WTC11 (cell line): Measurements from ENCODE around the gene TACSTD2. TPM values are rescaled to one million over a fixed set of nuclear protein-coding genes. Genes with fewer than 3 reads are reported as not detected.

ENCODE experiments used
- ATAC-seq: fragments of 200-7000 bp; cut with Tn5 transposase; 2 replicates; pipeline ENCODE4 v1.10.0; 2021; ENCODE audit warnings: mild to moderate bottlenecking, moderate library complexity
- CTCF ChIA-PET: fragments of 300-600 bp; sonication (Branson Sonifier 250); formaldehyde crosslinking; loops from one replicate; lab custom pipeline; 2021; ENCODE audit warnings: antibody characterized with exemption; lab: Charles Lee
- POLR2A ChIA-PET: fragments of 350-600 bp; sonication (Branson Sonifier 250); formaldehyde crosslinking; loops from one replicate; lab custom pipeline; 2021; ENCODE audit warnings: antibody characterized with exemption; lab: Charles Lee
- DNase-seq: peaks from one replicate; pipeline ENCODE4 v3.0.0; 2021; ENCODE audit warnings: low spot score
- H3K27ac Mint-ChIP-seq: 2 replicates; pipeline ENCODE4 v1.8.0; 2021; ENCODE audit warnings: mixed read lengths
- H3K27me3 Mint-ChIP-seq: 2 replicates; pipeline ENCODE4 v1.8.0; 2021; ENCODE audit warnings: low read depth, mild to moderate bottlenecking, moderate library complexity, mixed read lengths
- H3K36me3 Mint-ChIP-seq: 2 replicates; pipeline ENCODE4 v1.8.0; 2021; ENCODE audit warnings: mixed read lengths
- H3K4me1 Mint-ChIP-seq: 2 replicates; pipeline ENCODE4 v1.8.0; 2022; ENCODE audit warnings: mixed read lengths
- H3K4me3 Mint-ChIP-seq: 2 replicates; pipeline ENCODE4 v1.8.0; 2021; ENCODE audit warnings: mild to moderate bottlenecking, moderate library complexity, mixed read lengths
- H3K9me3 Mint-ChIP-seq: 2 replicates; pipeline ENCODE4 v1.8.0; 2021; ENCODE audit warnings: mixed read lengths
- ATF2 ChIP-seq: sonication (generic); formaldehyde crosslinking; IDR thresholded peaks from 2 replicates; pipeline ENCODE4 v1.8.1; 2022; ENCODE audit warnings: low read depth, missing genetic modification reagents, borderline replicate concordance
- ESRRA ChIP-seq: sonication (generic); formaldehyde crosslinking; IDR thresholded peaks from 2 replicates; pipeline ENCODE4 v1.8.1; 2022; ENCODE audit warnings: mild to moderate bottlenecking, missing genetic modification reagents, borderline replicate concordance
- FOXJ3 ChIP-seq: sonication (generic); formaldehyde crosslinking; IDR thresholded peaks from 2 replicates; pipeline ENCODE4 v1.9.0; 2021; ENCODE audit warnings: missing genetic modification reagents, mild to moderate bottlenecking, borderline replicate concordance
- FOXP1 ChIP-seq: sonication (generic); formaldehyde crosslinking; IDR thresholded peaks from 2 replicates; pipeline ENCODE4 v1.8.0; 2022; ENCODE audit warnings: missing genetic modification reagents, mild to moderate bottlenecking, moderate library complexity, borderline replicate concordance
- GABPB1 ChIP-seq: sonication (generic); formaldehyde crosslinking; IDR thresholded peaks from 2 replicates; pipeline ENCODE4 v1.8.1; 2023; ENCODE audit warnings: mild to moderate bottlenecking, missing genetic modification reagents
- GTF2I ChIP-seq: fragments of 250-450 bp; sonication (Bioruptor Pico); conservative IDR thresholded peaks from 2 replicates; pipeline ENCODE4 v1.4.0; 2021; ENCODE audit warnings: mild to moderate bottlenecking
- NFATC4 ChIP-seq: fragments of 250-450 bp; sonication (Bioruptor Pico); IDR thresholded peaks from 2 replicates; pipeline ENCODE4 v1.9.0; 2021; ENCODE audit warnings: mild to moderate bottlenecking
- NR2C2 ChIP-seq: sonication (generic); formaldehyde crosslinking; IDR thresholded peaks from 2 replicates; pipeline ENCODE4 v1.8.0; 2022; ENCODE audit warnings: mild to moderate bottlenecking, missing genetic modification reagents
- PREB ChIP-seq: sonication (generic); formaldehyde crosslinking; IDR thresholded peaks from 2 replicates; pipeline ENCODE4 v1.8.1; 2022; ENCODE audit warnings: mild to moderate bottlenecking, missing genetic modification reagents, moderate library complexity, borderline replicate concordance
- TCF7 ChIP-seq: sonication (generic); formaldehyde crosslinking; IDR thresholded peaks from 2 replicates; pipeline ENCODE4 v1.8.0; 2022; ENCODE audit warnings: mild to moderate bottlenecking, low read depth, missing genetic modification reagents, moderate library complexity
- USF2 ChIP-seq: sonication (generic); formaldehyde crosslinking; IDR thresholded peaks from 2 replicates; pipeline ENCODE4 v1.8.1; 2023; ENCODE audit warnings: mild to moderate bottlenecking, missing genetic modification reagents, moderate library complexity
- ZBTB21 ChIP-seq: sonication (generic); formaldehyde crosslinking; IDR thresholded peaks from 2 replicates; pipeline ENCODE4 v1.8.1; 2023; ENCODE audit warnings: mild to moderate bottlenecking, missing genetic modification reagents, borderline replicate concordance
- ZNF396 ChIP-seq: fragments of 250-450 bp; sonication (Bioruptor Pico); IDR thresholded peaks from 2 replicates; pipeline ENCODE4 v1.8.0; 2021; ENCODE audit warnings: mild to moderate bottlenecking, moderate library complexity, borderline replicate concordance
- total RNA-seq: library from RNA; stranded (reverse); gene quantifications from 3 replicates; pipeline ENCODE4 v1.2.3, GENCODE V29; 2021
- TF ChIP-seq, protein P1 (sequence below): fragments of 200-600 bp; IDR thresholded peaks from 2 replicates; pipeline ENCODE4 v1.8.0; 2022; ENCODE audit warnings: antibody characterized with exemption
- TF ChIP-seq, protein P2 (sequence below): fragments of 250-450 bp; sonication (Bioruptor Pico); IDR thresholded peaks from 2 replicates; pipeline ENCODE4 v1.8.0; 2021; ENCODE audit warnings: mild to moderate bottlenecking
- TF ChIP-seq, protein P3 (sequence below): sonication (generic); formaldehyde crosslinking; IDR thresholded peaks from 2 replicates; pipeline ENCODE4 v1.8.0; 2023; ENCODE audit warnings: mild to moderate bottlenecking, missing genetic modification reagents
- TF ChIP-seq, protein P4 (sequence below): sonication (generic); formaldehyde crosslinking; IDR thresholded peaks from 2 replicates; pipeline ENCODE4 v1.8.1; 2022; ENCODE audit warnings: mild to moderate bottlenecking, moderate library complexity, missing genetic modification reagents
- TF ChIP-seq, protein P5 (sequence below): sonication (generic); formaldehyde crosslinking; IDR thresholded peaks from 2 replicates; pipeline ENCODE4 v1.8.0; 2023; ENCODE audit warnings: missing genetic modification reagents, mild to moderate bottlenecking, borderline replicate concordance
- TF ChIP-seq, protein P6 (sequence below): sonication (generic); formaldehyde crosslinking; IDR thresholded peaks from 2 replicates; pipeline ENCODE4 v1.8.0; 2022; ENCODE audit warnings: mild to moderate bottlenecking, missing genetic modification reagents

The TACSTD2 gene
- total RNA-seq, 1 experiment from 2014 or later = 0.50 TPM

DNA sequence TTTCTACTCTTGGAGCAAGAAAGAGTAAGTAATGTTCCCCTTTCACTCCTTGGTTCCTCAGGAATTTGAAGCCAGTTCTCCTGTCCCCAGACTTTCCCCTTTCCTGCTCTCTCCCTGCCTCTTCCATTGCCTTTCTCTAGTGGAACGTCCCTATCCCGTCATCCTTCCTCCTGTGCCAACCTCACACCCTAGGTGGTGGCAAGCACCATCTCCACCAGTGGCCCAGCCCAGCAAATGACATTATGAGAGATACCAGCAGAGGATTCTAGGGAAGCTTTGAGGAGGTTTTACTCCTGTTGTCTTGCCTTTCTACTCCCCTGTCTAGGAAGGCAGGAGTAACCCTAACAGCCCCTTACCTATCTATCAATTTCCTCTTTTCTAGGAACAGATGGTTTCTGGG is 8.1 kb upstream of the TACSTD2 start:
- H3K36me3 Mint-ChIP-seq = no peaks in the 10 kb centered on the region
- H3K9me3 Mint-ChIP-seq = no peaks in the 10 kb centered on the region
- H3K27ac Mint-ChIP-seq = no peak overlapping the region
- no peaks in the 10 kb centered on the region for H3K4me1 Mint-ChIP-seq
- no peak for DNase-seq
- POLR2A ChIA-PET = no interaction called here
- no peak for ATAC-seq
- peaks cover 15% of the 10 kb centered on the region for H3K27me3 Mint-ChIP-seq
- TF ChIP-seq TCF7 (no peak), ATF2 (CRISPR knock-in tag) (no peak), ZNF396 (CRISPR knock-in tag) (no peak), PREB (CRISPR knock-in tag) (no peak), NR2C2 (CRISPR knock-in tag) (no peak), FOXJ3 (CRISPR knock-in tag) (no peak), GTF2I (CRISPR knock-in tag) (no peak), ESRRA (no peak), NFATC4 (no peak), USF2 (CRISPR knock-in tag) (no peak), GABPB1 (CRISPR knock-in tag) (no peak), FOXP1 (CRISPR knock-in tag) (no peak), ZBTB21 (no peak)
- TF ChIP-seq, protein P1, sequence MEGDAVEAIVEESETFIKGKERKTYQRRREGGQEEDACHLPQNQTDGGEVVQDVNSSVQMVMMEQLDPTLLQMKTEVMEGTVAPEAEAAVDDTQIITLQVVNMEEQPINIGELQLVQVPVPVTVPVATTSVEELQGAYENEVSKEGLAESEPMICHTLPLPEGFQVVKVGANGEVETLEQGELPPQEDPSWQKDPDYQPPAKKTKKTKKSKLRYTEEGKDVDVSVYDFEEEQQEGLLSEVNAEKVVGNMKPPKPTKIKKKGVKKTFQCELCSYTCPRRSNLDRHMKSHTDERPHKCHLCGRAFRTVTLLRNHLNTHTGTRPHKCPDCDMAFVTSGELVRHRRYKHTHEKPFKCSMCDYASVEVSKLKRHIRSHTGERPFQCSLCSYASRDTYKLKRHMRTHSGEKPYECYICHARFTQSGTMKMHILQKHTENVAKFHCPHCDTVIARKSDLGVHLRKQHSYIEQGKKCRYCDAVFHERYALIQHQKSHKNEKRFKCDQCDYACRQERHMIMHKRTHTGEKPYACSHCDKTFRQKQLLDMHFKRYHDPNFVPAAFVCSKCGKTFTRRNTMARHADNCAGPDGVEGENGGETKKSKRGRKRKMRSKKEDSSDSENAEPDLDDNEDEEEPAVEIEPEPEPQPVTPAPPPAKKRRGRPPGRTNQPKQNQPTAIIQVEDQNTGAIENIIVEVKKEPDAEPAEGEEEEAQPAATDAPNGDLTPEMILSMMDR = no peak
- TF ChIP-seq, protein P2, sequence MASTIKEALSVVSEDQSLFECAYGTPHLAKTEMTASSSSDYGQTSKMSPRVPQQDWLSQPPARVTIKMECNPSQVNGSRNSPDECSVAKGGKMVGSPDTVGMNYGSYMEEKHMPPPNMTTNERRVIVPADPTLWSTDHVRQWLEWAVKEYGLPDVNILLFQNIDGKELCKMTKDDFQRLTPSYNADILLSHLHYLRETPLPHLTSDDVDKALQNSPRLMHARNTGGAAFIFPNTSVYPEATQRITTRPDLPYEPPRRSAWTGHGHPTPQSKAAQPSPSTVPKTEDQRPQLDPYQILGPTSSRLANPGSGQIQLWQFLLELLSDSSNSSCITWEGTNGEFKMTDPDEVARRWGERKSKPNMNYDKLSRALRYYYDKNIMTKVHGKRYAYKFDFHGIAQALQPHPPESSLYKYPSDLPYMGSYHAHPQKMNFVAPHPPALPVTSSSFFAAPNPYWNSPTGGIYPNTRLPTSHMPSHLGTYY (CRISPR knock-in tag) = no peak
- TF ChIP-seq, protein P3, sequence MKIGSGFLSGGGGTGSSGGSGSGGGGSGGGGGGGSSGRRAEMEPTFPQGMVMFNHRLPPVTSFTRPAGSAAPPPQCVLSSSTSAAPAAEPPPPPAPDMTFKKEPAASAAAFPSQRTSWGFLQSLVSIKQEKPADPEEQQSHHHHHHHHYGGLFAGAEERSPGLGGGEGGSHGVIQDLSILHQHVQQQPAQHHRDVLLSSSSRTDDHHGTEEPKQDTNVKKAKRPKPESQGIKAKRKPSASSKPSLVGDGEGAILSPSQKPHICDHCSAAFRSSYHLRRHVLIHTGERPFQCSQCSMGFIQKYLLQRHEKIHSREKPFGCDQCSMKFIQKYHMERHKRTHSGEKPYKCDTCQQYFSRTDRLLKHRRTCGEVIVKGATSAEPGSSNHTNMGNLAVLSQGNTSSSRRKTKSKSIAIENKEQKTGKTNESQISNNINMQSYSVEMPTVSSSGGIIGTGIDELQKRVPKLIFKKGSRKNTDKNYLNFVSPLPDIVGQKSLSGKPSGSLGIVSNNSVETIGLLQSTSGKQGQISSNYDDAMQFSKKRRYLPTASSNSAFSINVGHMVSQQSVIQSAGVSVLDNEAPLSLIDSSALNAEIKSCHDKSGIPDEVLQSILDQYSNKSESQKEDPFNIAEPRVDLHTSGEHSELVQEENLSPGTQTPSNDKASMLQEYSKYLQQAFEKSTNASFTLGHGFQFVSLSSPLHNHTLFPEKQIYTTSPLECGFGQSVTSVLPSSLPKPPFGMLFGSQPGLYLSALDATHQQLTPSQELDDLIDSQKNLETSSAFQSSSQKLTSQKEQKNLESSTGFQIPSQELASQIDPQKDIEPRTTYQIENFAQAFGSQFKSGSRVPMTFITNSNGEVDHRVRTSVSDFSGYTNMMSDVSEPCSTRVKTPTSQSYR (CRISPR knock-in tag) = no peak
- TF ChIP-seq, protein P4, sequence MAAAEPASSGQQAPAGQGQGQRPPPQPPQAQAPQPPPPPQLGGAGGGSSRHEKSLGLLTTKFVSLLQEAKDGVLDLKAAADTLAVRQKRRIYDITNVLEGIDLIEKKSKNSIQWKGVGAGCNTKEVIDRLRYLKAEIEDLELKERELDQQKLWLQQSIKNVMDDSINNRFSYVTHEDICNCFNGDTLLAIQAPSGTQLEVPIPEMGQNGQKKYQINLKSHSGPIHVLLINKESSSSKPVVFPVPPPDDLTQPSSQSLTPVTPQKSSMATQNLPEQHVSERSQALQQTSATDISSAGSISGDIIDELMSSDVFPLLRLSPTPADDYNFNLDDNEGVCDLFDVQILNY (CRISPR knock-in tag) = no peak
- TF ChIP-seq, protein P5, sequence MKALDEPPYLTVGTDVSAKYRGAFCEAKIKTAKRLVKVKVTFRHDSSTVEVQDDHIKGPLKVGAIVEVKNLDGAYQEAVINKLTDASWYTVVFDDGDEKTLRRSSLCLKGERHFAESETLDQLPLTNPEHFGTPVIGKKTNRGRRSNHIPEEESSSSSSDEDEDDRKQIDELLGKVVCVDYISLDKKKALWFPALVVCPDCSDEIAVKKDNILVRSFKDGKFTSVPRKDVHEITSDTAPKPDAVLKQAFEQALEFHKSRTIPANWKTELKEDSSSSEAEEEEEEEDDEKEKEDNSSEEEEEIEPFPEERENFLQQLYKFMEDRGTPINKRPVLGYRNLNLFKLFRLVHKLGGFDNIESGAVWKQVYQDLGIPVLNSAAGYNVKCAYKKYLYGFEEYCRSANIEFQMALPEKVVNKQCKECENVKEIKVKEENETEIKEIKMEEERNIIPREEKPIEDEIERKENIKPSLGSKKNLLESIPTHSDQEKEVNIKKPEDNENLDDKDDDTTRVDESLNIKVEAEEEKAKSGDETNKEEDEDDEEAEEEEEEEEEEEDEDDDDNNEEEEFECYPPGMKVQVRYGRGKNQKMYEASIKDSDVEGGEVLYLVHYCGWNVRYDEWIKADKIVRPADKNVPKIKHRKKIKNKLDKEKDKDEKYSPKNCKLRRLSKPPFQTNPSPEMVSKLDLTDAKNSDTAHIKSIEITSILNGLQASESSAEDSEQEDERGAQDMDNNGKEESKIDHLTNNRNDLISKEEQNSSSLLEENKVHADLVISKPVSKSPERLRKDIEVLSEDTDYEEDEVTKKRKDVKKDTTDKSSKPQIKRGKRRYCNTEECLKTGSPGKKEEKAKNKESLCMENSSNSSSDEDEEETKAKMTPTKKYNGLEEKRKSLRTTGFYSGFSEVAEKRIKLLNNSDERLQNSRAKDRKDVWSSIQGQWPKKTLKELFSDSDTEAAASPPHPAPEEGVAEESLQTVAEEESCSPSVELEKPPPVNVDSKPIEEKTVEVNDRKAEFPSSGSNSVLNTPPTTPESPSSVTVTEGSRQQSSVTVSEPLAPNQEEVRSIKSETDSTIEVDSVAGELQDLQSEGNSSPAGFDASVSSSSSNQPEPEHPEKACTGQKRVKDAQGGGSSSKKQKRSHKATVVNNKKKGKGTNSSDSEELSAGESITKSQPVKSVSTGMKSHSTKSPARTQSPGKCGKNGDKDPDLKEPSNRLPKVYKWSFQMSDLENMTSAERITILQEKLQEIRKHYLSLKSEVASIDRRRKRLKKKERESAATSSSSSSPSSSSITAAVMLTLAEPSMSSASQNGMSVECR = no peak
- TF ChIP-seq, protein P6, sequence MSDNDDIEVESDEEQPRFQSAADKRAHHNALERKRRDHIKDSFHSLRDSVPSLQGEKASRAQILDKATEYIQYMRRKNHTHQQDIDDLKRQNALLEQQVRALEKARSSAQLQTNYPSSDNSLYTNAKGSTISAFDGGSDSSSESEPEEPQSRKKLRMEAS (CRISPR knock-in tag) = no peak
- CTCF ChIA-PET = no interaction called here
- no peak overlapping the region for H3K4me3 Mint-ChIP-seq
